Kidney glomerular epithelial cell (primary cell): ENCODE measurements around the gene PLXDC1.
"Not testable (repeated sequence)": the region's sequence is repeated elsewhere in the genome, so short reads cannot be mapped to it uniquely, and the experiment has no call there.

Source experiments
- DNase-seq: peaks from one replicate; lab custom pipeline; 2025; lab: John Stamatoyannopoulos, UW

Gene PLXDC1

GRCh38 chr17:39125143-39125875, 26.1 kb downstream of the PLXDC1 start:
- DNase-seq = no peak

DNA sequence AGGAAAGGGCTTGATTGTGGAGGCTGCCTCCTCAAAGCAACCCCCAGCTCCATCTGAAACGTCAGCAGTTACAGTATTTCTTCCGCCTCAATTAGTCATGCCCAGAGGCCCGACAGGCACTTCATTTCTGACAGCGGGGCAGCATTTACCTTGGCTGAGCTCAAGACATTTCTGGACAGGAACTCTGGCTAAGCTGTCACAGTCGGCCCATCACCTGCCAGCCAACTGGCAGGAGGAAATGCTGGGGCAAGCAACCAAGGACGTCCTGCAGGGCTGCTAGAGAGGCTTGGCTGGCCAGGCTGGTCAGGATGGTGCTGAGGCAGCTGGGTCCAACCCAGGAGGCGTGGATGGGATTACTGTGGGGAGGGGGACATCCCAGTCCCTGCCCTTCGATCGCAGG, 27.8 kb downstream of the PLXDC1 start:
- DNase-seq = no peak

GRCh38 chr17:39122991-39123390, 28.4 kb downstream of the PLXDC1 start:
- DNase-seq = no peak

DNA sequence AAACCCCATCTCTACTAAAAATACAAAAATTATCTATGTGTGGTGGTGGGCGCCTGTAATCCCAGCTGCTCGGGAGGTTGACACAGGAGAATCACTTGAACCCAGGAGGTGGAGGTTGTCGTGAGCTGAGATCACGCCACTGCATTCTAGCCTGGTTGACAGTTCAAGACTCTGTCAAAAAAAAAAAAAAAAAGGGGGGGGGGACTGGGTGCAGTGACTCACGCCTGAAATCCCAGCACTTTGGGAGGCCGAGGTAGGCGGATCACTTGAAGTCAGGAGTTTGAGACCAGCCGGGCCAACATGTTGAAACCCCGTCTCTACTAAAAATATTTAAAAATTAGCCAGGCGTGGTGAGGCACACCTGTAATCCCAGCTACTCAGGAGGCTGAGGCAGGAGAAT, 29.5 kb downstream of the PLXDC1 start:
- not testable (repeated sequence) for DNase-seq

DNA sequence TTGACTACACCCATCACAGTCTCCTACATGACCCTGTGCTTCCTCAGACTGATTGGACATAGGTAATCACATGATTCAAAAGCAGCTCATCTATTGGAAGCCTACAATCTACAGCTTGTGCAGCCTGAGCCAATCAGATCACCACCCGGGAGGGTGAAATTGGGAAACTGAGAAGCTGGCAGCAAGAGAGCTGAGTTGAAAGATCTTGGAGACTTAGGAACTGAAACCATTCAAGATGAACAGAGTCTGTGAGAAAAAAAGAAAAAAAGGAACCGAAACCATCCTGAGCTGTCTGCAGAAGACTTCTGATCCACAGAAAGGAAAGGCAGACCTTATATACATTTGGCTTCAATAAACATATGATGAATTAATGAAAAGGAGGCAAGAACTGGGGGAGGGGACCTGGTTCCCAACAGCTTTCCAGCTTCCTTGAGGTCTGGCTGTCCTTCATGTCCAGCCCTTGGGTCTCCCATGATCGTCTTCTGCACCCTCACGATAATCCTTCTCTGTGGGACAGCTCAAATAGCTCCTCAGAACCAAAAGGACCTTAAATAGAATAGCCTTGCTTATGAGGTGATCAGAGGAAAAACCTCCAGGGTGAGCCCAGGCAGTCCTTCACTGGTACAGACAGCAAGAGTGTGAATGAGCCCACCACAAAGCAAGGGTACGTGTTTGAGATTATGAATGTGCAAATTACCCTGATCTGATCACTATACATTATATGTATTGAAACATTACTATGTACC, 32.6 kb downstream of the PLXDC1 start:
- no peak for DNase-seq

- no peak for DNase-seq
Measured at GRCh38 chr17:39116224-39116623, 35.2 kb downstream of the PLXDC1 start.

DNA sequence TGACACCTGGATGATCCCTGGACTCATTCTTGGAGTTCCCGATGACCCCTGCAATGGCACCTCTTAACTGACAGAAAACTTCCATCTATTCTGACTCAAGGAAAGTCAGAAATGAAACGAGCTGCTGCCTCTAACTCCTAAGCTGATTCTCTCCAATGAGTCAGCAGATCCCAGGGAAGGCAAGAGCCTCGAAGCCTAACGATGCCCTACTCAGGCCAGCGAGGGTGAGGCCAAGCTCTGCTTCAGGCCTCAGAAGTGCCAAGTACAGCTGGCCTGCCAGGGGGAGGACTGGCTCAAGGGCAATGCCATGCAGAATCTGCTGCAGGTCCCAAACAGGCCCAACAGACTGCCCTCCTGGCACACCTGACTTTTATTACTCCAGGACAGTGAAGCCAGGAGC, 36.3 kb downstream of the PLXDC1 start:
- DNase-seq = no peak

GRCh38 chr17:39114723-39115122, 36.7 kb downstream of the PLXDC1 start:
- no peak for DNase-seq

DNA sequence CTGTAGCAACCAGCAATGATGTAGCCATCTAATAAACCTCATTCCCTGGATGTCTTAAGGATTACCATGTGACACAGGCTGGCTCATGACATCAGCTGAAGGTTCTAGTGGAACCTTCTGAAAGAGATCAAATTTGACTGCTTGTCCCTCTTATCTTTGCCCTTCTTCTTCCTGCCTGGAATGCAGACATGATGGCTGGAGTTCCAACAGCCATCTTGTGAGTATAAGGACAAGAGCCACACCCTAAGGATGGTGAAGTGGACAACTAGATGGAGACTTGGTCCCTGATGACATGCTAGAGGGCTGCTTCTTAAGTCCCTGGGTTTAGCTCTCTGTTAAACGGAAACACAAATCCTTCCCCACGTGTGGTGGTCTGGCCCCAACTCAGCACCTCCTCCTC, 37.6 kb downstream of the PLXDC1 start:
- DNase-seq = no peak

DNA sequence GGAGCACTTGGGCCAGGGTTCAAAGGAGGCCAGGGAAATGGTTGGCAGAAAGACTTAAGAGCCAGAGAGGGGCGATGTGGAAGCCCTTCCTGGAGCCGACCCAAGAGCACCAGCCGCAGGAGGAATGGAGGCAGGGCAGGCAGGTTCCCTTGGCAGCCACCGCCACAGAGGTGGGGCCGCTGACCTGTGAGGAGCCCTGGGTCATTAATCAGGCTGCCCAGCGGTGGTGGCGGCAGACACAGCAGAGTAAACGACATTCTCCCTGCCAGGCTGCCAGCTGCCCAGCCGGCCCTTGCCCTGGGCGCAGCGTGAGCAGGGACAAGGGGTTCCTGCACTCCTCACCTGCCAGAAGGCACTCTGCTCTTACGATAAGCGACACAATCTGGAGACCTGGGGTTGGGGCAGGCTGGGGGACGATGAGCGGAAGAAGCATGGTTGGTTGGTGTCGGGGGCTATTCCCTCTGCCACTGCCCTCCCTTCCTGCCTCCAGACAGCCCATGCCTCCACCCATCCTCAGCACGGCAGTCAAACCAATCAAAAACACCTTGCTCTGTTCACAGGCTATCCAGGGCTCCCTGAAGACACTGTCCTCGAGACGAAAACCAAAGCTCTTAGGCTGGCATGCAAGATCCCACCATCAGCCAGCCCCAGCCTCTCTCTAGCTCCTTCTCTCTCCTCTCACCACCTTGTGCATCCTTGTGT, 40.9 kb downstream of the PLXDC1 start:
- DNase-seq = no peak

DNA sequence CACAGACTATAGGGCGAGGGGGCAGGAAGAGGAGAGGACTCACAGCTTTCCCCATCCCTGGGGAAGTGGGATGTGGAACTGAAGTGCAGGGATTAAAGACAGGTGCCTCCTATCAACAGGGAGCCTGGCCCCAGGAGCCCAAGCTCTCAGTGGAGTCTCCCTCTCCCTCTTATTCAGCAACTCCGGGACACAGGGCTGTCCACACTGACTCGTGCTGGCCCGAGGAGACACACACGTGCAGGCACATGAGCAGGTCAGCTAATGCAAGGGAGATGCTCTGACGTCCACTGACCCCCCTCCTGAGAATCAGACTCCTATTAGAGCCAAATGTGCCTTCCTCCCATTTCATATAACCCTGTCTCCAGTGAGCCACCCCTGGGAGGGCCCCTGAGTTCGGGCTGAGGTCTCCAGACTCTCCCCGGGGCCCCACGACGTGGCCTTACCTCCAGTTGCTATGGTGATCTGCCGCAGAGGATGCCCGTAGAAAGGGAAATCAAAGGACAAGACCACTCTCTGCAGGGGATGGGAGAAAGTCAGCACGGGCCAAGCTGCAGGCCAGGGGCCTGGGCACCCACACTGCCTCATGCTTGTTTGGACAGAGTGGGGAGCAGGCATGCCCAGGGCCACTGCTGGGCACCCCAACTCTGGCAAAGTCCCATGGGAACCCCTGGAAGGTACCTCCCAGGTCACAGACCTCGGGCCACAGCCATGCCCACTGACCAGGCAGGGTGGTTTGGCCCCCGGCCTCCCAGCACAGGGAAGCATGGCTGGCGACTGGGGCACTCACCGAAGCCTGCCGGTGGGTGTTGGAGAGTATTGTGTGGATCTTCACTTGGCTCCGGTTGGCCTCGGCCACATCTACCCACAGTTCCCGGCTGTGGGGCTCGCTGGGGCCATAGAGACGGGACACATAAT, 42.7 kb downstream of the PLXDC1 start:
- DNase-seq = no peak

DNA sequence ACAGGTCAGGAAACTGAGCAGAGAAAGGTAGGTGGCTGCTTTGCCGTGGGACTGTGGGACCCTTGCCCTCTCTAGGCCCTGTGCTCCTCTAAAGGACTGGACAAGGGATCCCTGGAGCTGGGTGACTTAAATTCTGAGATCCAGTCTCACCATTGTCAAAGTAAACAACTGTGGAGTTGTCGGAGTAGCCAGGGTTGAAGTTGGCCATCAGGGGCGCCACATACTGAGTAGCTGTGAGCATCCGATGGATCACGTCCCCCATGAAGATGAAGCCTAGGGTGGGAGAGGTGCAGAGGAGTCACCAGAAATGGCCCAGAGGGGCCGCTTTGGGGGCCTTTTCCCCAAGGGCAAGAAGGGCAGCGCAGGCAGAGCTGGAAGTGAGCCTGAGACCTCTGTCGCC, 43.5 kb downstream of the PLXDC1 start:
- DNase-seq = no peak

DNA sequence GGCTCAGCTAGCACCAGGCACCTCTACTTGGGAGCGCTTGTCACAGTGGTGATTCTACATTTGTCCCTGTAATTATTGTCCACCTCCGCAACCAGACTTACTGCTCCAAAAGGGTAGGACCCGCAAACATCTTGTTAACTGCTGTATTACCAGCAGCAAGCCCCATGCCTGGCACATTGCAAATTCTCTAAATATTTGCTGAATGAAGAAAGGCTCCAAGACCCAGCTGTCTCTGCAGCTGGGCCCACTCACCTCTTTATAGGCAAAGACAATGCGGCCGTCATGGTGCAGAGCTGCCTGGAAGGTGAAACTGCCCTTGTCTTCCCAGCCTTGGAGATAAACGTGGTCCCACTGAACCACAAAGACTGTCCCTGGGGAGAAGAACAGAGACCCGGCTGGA, 44.3 kb downstream of the PLXDC1 start:
- DNase-seq = no peak

DNA sequence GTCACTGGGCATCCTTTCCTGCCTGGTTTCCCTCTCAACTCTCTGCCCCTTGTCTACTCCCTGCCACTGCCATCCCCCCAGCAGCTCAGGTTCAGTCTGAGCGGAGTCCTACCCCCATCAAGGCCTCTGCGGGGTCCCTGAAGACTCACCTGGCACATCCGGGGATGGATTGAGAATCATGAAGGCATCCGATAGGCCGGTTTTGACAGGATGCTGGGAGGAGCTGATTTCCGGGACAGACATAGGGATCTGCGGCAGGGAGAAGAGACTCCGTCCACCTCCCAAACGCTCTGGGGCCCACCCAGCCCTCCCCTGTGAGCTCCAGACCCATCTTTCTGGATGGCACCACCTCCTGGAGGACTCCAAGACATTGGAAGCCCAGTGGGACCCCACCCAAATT, 45.7 kb downstream of the PLXDC1 start:
- DNase-seq = no peak

DNA sequence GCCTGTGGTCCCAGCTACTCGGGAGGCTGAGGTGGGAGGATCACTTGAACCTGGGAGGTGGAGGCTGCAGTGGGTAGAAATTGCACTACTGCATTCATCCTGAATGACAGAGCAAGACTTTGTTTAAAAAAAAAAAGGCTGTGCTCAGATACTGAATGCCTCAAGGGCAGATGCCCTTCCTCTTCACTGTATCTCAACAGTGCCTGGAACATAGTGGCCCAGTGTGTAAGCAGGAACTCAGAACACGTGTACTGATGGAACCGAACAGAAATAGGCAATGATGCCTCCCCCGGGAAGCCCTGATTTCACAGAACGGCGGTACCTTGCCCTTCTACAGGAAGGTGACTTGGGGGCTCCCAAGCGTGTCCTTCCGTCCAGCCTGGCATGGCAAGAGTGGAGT, 46.8 kb downstream of the PLXDC1 start:
- no peak for DNase-seq

- no peak for DNase-seq
Measured at GRCh38 chr17:39104046-39104445, 47.4 kb downstream of the PLXDC1 start.

GRCh38 chr17:39101091-39101490, 50.3 kb downstream of the PLXDC1 start:
- no peak for DNase-seq

- no peak for DNase-seq
Measured at GRCh38 chr17:39100530-39100929, 50.9 kb downstream of the PLXDC1 start.

DNA sequence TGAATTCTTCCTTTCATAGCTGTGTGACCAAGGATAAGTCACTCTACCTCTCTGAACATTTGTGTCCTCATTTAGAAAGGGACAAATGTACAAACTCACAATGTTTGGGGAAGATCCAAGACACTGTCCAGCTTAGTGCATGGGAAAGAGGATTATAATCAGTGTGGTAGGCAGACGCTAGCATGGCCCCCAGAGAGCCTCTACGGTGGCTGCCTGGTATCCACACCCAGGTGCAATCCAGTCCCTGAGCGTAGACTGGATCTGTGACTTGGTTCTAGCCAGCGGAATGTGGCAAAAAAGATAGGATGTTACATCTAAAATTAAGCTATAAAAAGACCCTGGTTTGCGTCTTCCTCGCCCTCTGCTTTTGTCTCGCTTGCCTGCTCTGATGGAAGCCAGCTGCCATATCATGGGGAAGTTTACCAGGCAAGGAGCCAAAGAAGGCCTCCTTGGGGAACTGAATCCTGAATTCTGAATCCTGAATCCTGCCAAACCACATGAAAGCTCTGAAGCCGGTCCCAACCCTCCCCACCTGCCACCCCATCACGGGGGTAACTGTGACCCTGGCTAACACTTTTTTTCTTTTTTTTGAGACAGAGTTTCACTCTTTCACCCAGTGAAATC, 51.7 kb downstream of the PLXDC1 start:
- no peak for DNase-seq

GRCh38 chr17:39098588-39098987, 52.8 kb downstream of the PLXDC1 start:
- no peak for DNase-seq

GRCh38 chr17:39097537-39097936, 53.9 kb downstream of the PLXDC1 start:
- no peak for DNase-seq

- no peak for DNase-seq
Measured at GRCh38 chr17:39097150-39097519, 54.3 kb downstream of the PLXDC1 start.
